K562 (cell line): Measurements from ENCODE around the gene MAST4. TPM values are rescaled to one million over a fixed set of nuclear protein-coding genes. Genes with fewer than 3 reads are reported as not detected.

Experiments
- ATAC-seq: fragments of 200-7000 bp; cut with Tn5 transposase; 3 replicates; pipeline ENCODE4 v1.9.1; 2020; ENCODE audit warnings: moderate library complexity
- BruUV-seq: library from RNA; stranded (reverse); fragments of 400-500 nt; replicated peaks from 2 replicates; lab custom pipeline; 2021; lab: Mats Ljungman, UMichigan
- CTCF ChIA-PET: fragments of 300-600 bp; formaldehyde crosslinking; extraction: SDS; loops from one replicate; lab custom pipeline; 2021; ENCODE audit warnings: low intra/inter-chr PET ratio; lab: Yijun Ruan, JAX
- POLR2A ChIA-PET: fragments of 300-600, 350-650 bp; sonication (Branson Sonifier 250); formaldehyde crosslinking; extraction: SDS; loops from one replicate; lab custom pipeline; 2021; ENCODE audit warnings: antibody characterized with exemption, inconsistent platforms; lab: Yijun Ruan, JAX
- DNase-seq, 4 experiments: peaks; one replicate each; pipeline versions ENCODE4 v3.0.0 to v3.0.0-alpha.2; 2011 to 2018; ENCODE audit warnings: low spot score in 3 of 4, mixed read lengths in 3 of 4; ENCODE audit errors: extremely low read depth in 1 of 4
- FAIRE-seq: peaks from 2 replicates; lab custom pipeline; 2011; peaks lifted over from hg19 to GRCh38; lab: Jason Lieb, UNC
- H2AFZ ChIP-seq: 2 replicates; pipeline ENCODE4 v1.6.0; 2011; ENCODE audit warnings: low read depth, low read length, control low read depth, inconsistent platforms
- H3K27ac ChIP-seq: fragments of 200-600 bp; 3 replicates; pipeline ENCODE4 v1.8.0; 2011; ENCODE audit warnings: low read depth, mild to moderate bottlenecking, control low read depth, inconsistent platforms, low read length, moderate library complexity, mixed read lengths; ENCODE audit errors: extremely low read depth
- H3K27me3 ChIP-seq, 2 experiments: fragments of 300-600 bp in 1 of 2; 2 replicates in 1 of 2; 3 replicates in 1 of 2; pipeline versions ENCODE4 v1.6.0 to v1.8.0; 2011; ENCODE audit warnings: inconsistent platforms in 2 of 2, low read length in 2 of 2, mild to moderate bottlenecking in 1 of 2, mixed read lengths in 1 of 2, moderate library complexity in 1 of 2; ENCODE audit not compliant: control insufficient read depth in 2 of 2, insufficient read depth in 2 of 2
- H3K36me3 ChIP-seq: fragments of 300-600 bp; 3 replicates; pipeline ENCODE4 v1.8.0; 2011; ENCODE audit warnings: mild to moderate bottlenecking, low read length, inconsistent platforms; ENCODE audit not compliant: control insufficient read depth, insufficient read depth
- H3K4me1 ChIP-seq, 2 experiments: fragments of 200-600 bp in 1 of 2; replicated peaks in 1 of 2; 2 replicates in 1 of 2; 3 replicates in 1 of 2; pipeline versions ENCODE4 v1.5.1 to v1.8.0; 2011; ENCODE audit warnings: inconsistent platforms in 2 of 2, low read length in 2 of 2, mild to moderate bottlenecking in 1 of 2, mixed read lengths in 1 of 2, moderate library complexity in 1 of 2; ENCODE audit not compliant: control insufficient read depth in 2 of 2, insufficient read depth in 2 of 2
- H3K4me2 ChIP-seq: 2 replicates; pipeline ENCODE4 v1.6.1; 2011; ENCODE audit warnings: low read length, control low read depth, inconsistent platforms, mixed read lengths; ENCODE audit not compliant: insufficient read depth
- H3K4me3 ChIP-seq: fragments of 200-600 bp; sonication (generic), shearing (Covaris generic); 2 replicates; pipeline ENCODE4 v1.5.1; 2016; ENCODE audit warnings: control low read depth, inconsistent platforms
- H3K79me2 ChIP-seq: fragments of 200-600 bp; 3 replicates; pipeline ENCODE4 v1.8.0; 2011; ENCODE audit warnings: low read length, inconsistent platforms; ENCODE audit not compliant: control insufficient read depth, insufficient read depth
- H3K9ac ChIP-seq, 2 experiments: 2 replicates each; pipeline versions ENCODE4 v1.6.0 to v1.6.1; 2011; ENCODE audit warnings: low read depth in 2 of 2, low read length in 2 of 2, control low read depth in 1 of 2, inconsistent platforms in 1 of 2, mild to moderate bottlenecking in 1 of 2, mixed read lengths in 1 of 2; ENCODE audit not compliant: insufficient read depth in 1 of 2
- H3K9me1 ChIP-seq: one replicate; pipeline ENCODE4 v1.6.0; 2011; ENCODE audit warnings: inconsistent platforms, mild to moderate bottlenecking, low read length, moderate library complexity; ENCODE audit not compliant: control insufficient read depth, insufficient read depth
- H3K9me3 ChIP-seq: replicated peaks from 2 replicates; pipeline ENCODE4 v1.5.1; 2011; ENCODE audit warnings: low read depth, low read length, inconsistent platforms; ENCODE audit not compliant: control insufficient read depth, insufficient read depth
- H4K20me1 ChIP-seq: replicated peaks from 2 replicates; pipeline ENCODE4 v1.6.1; 2011; ENCODE audit warnings: low read length, inconsistent platforms, mixed read lengths; ENCODE audit not compliant: control insufficient read depth, insufficient read depth
- C11orf30 ChIP-seq: fragments of 450-650 bp; IDR thresholded peaks from 2 replicates; pipeline ENCODE4 v1.6.1; 2016; ENCODE audit warnings: low read depth, mild to moderate bottlenecking
- FOXA1 ChIP-seq: fragments of 450-650 bp; IDR thresholded peaks from 2 replicates; pipeline ENCODE4 v1.6.1; 2016; ENCODE audit warnings: mild to moderate bottlenecking, borderline replicate concordance
- HOMEZ ChIP-seq: fragments of 250-450 bp; sonication (Bioruptor Pico); IDR thresholded peaks from 2 replicates; pipeline ENCODE4 v1.4.0; 2020; ENCODE audit warnings: mild to moderate bottlenecking, moderate library complexity
- KLF13 ChIP-seq: fragments of 450-650 bp; IDR thresholded peaks from 2 replicates; pipeline ENCODE4 v1.6.1; 2016; ENCODE audit warnings: missing genetic modification characterization, low read depth, mild to moderate bottlenecking, missing compliant biosample characterization, moderate library complexity, borderline replicate concordance
- MEIS2 ChIP-seq: fragments of 450-650 bp; IDR thresholded peaks from 2 replicates; pipeline ENCODE4 v1.6.1; 2014; ENCODE audit warnings: mild to moderate bottlenecking; ENCODE audit not compliant: partially characterized antibody
- NCOR1 ChIP-seq: fragments of 450-650 bp; IDR thresholded peaks from 2 replicates; pipeline ENCODE4 v1.6.1; 2016; ENCODE audit warnings: mild to moderate bottlenecking, moderate library complexity
- OTX1 ChIP-seq: fragments of 450-650 bp; formaldehyde crosslinking; IDR thresholded peaks from 2 replicates; pipeline ENCODE4 v1.4.0; 2022; ENCODE audit warnings: mild to moderate bottlenecking
- PHB ChIP-seq: fragments of 250-450 bp; sonication (Bioruptor Pico); IDR thresholded peaks from 2 replicates; pipeline ENCODE4 v1.5.0; 2021
- POU5F1 ChIP-seq: fragments of 150-350 bp; IDR thresholded peaks from 2 replicates; pipeline ENCODE4 v1.6.1; 2014; ENCODE audit warnings: borderline replicate concordance, low read length, low read depth, mild to moderate bottlenecking; ENCODE audit not compliant: partially characterized antibody
- RFX7 ChIP-seq: fragments of 250-450 bp; sonication (Bioruptor Pico); IDR thresholded peaks from 2 replicates; pipeline ENCODE4 v1.5.1; 2021; ENCODE audit warnings: mild to moderate bottlenecking
- SNRNP70 ChIP-seq: fragments of 200-400 bp; formaldehyde crosslinking; optimal IDR thresholded peaks from 2 replicates; pipeline ENCODE3; 2017; ENCODE audit warnings: low read depth, low read length
- ZFP1 ChIP-seq: fragments of 450-650 bp; formaldehyde crosslinking; IDR thresholded peaks from 2 replicates; pipeline ENCODE4 v1.4.0; 2020; ENCODE audit warnings: mild to moderate bottlenecking, mixed read lengths
- ZFP91 ChIP-seq: sonication (generic); formaldehyde crosslinking; IDR thresholded peaks from 2 replicates; pipeline ENCODE4 v1.8.0; 2022; ENCODE audit warnings: mild to moderate bottlenecking, missing genetic modification reagents
- ZNF707 ChIP-seq: fragments of 250-450 bp; sonication (Bioruptor Pico); conservative IDR thresholded peaks from 2 replicates; pipeline ENCODE4 v1.8.0; 2022; ENCODE audit warnings: inconsistent platforms, mild to moderate bottlenecking, moderate library complexity
- ZNF76 ChIP-seq: fragments of 250-450 bp; sonication (Bioruptor Pico); IDR thresholded peaks from 2 replicates; pipeline ENCODE4 v1.4.0; 2020; ENCODE audit warnings: mild to moderate bottlenecking, moderate library complexity, borderline replicate concordance
- ZZZ3 ChIP-seq: fragments of 450-650 bp; IDR thresholded peaks from 2 replicates; pipeline ENCODE4 v1.6.1; 2016; ENCODE audit warnings: antibody characterized with exemption, mild to moderate bottlenecking, moderate library complexity
- WGBS: fragments of 100-300 bp; shearing (Covaris generic); methylation state at CpG from one replicate; pipeline ENCODE4 v1.1.6; 2016; ENCODE audit warnings: low coverage, mixed read lengths; ENCODE audit not compliant: insufficient coverage; ENCODE audit errors: missing lambda C conversion rate; 5-methylcytosine and 5-hydroxymethylcytosine counted together
- in situ Hi-C: fragments of 300-500 bp; cut with MboI; formaldehyde crosslinking; loops from 4 replicates; pipeline ENCODE4 v1.15.0; 2018; ENCODE audit warnings: inconsistent platforms, mixed read lengths
- intact Hi-C: fragments of 100-400 bp; cut with micrococcal nuclease; formaldehyde crosslinking; loops from 2 replicates; pipeline ENCODE4 v1.14.2; 2022
- polyA plus RNA-seq, 8 experiments: library from polyadenylated mRNA; depleted of rRNA in 4 of 8; stranded (reverse) in 5 of 8; unstranded in 3 of 8; fragments of >200 nt; fragmentation: Nextera tagmentation in 2 of 8; fragmentation: Illumina TruSeq in 1 of 8; extraction: Ambion mirVana in 2 of 8; extraction: Trizol in 1 of 8; gene quantifications; 2 replicates each; pipeline versions ENCODE4 v1.2.1 to v1.2.3, GENCODE V29; 2011 to 2014; ENCODE audit warnings: inconsistent platforms in 1 of 8, missing spikeins in 1 of 8
- total RNA-seq, 7 experiments: library from RNA; depleted of rRNA in 6 of 7; stranded (reverse); fragments of >200 nt in 6 of 7; fragmentation: Illumina TruSeq in 2 of 7; extraction: Trizol in 2 of 7; gene quantifications; 2 replicates each; pipeline versions ENCODE4 v1.2.1 to v1.2.3, GENCODE V29; 2011 to 2021; ENCODE audit warnings: low replicate concordance in 1 of 7

MAST4 gene
- total and polyA plus RNA-seq, 9 of the 15 experiments (the other 6 are each of a cell fraction or from before 2014, with no cell fraction given) = 0.88 to 10.1 (median 5.2) TPM

- WGBS = 0% methylated on average over 1 of the region's 1 CpG
- in situ Hi-C loops = no loop called here
- Histone ChIP-seq H3K4me3 (no peak overlapping the region), H3K27ac (no peak overlapping the region), H3K9ac (no peak overlapping the region), H3K27me3 (peaks cover 2 to 11% of the 10 kb centered on the region in 2 experiments; a peak in 2 of 5 replicates), H2AFZ (no peak overlapping the region), H3K4me2 (no peak overlapping the region), H3K9me1 (no peaks in the 10 kb centered on the region), H3K9me3 (no peaks in the 10 kb centered on the region), H3K36me3 (no peaks in the 10 kb centered on the region), H4K20me1 (no peaks in the 10 kb centered on the region), H3K4me1 (no peaks in the 10 kb centered on the region), H3K79me2 (no peaks in the 10 kb centered on the region)
- DNase-seq = no peak
- TF ChIP-seq HOMEZ (no peak), ZNF76 (CRISPR knock-in tag) (no peak), NCOR1 (no peak)
- CTCF ChIA-PET = no interaction called here
- no peak for FAIRE-seq
- intact Hi-C loops = no loop called here
- POLR2A ChIA-PET = no interaction called here
- no peak for ATAC-seq
- BruUV-seq = no TSS peak
These were observed 602.7 kb downstream of the MAST4 start for GRCh38 chr5:67198917-67199316.

GRCh38 chr5:67199859-67200258 lies 603.7 kb downstream of the MAST4 start:
- Histone ChIP-seq H2AFZ (no peak overlapping the region), H3K27ac (no peak overlapping the region), H3K9me1 (no peaks in the 10 kb centered on the region), H3K9ac (no peak overlapping the region), H3K4me1 (no peaks in the 10 kb centered on the region), H3K36me3 (no peaks in the 10 kb centered on the region), H4K20me1 (no peaks in the 10 kb centered on the region), H3K4me2 (no peak overlapping the region), H3K79me2 (no peaks in the 10 kb centered on the region), H3K27me3 (peaks cover 6 to 19% of the 10 kb centered on the region in 2 experiments; a peak in 3 of 5 replicates), H3K4me3 (no peak overlapping the region), H3K9me3 (no peaks in the 10 kb centered on the region)
- CTCF ChIA-PET = no interaction called here
- no peak for FAIRE-seq
- no TSS peak for BruUV-seq
- intact Hi-C loops (no loop called here), in situ Hi-C loops (no loop called here)
- no peak for DNase-seq
- POLR2A ChIA-PET = no interaction called here
- no peak for ATAC-seq
- TF ChIP-seq C11orf30 (no peak), ZFP91 (CRISPR knock-in tag) (no peak), ZNF707 (CRISPR knock-in tag) (no peak), ZFP1 (CRISPR knock-in tag) (no peak), KLF13 (no peak), RFX7 (CRISPR knock-in tag) (no peak), FOXA1 (no peak), POU5F1 (no peak), MEIS2 (no peak), ZZZ3 (no peak), SNRNP70 (no peak), OTX1 (no peak), PHB (CRISPR knock-in tag) (no peak)
